Hypothalamus (tissue), 51 donors: ENCODE results near the gene ASTN2.

ENCODE experiments used
- DNase-seq, 51 donors: peaks; one replicate each; lab custom pipeline; 2025; lab: John Stamatoyannopoulos, UW

Gene ASTN2

DNA sequence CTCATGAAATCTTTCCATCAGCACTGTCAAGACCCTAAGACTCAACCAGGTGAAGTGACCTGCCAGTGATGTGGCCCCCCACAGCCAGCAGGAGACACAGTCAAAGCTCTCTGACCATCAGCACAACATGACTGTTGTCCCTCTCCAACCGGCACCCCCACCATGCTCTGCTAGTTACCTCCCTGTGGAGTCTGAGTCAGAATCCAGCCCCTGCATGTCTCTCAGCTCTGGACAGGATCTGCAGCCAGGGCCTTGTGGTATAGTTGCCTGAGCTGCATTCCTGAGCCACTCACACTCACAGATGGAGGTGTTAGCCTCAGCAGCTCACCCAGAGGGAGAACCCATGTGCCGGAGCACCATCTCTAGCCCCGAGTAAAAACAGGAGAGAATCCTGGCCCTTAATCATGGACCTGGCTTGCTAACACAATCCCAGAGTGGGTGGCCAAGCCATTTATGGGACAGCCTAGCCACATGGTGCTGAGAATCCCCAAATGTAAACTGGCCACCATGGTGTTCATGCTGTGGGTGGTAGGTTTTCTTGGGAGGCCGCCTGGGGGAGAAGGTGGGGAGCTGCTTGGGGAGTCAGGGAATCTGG is 1023.5 kb downstream of the ASTN2 start:
- DNase-seq, result no peak

GRCh38 chr9:116390303-116391228 is 1024.3 kb downstream of the ASTN2 start:
- DNase-seq, result no peak

DNA sequence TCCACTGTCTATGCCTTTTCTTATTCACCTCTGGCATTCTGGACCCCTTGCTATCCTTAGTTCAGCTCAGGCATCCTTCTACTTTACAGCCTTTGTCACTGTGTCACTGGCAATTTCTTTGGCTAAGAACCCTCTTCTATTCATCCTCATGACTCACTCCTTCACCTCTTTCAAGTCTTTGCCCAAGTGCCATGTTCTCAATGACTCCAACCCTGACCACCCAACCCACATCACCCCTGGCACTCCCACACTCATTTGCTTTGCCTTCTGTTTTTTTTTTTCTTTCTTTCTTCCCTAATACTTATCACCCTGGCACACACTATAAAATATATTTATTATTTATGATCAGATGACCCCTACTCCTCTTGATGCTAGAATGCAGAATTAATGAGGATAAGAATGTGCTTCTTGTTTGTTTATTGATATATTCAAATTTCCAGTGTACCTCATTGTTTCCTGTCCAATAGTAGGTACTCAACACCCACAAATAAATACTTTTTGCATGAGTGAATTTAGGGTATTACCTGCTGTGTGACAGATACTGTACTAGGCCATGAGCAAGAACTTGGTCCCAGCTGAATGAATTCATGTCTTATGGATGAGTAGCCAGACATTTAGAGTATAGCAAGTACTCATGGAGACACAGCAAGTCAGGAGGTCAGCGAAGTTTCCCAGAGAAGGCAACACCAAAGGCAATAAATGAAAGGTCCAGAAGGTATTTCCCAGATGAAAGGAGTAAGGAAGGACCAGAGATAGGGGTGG is 1025.1 kb downstream of the ASTN2 start:
- no peak for DNase-seq

DNA sequence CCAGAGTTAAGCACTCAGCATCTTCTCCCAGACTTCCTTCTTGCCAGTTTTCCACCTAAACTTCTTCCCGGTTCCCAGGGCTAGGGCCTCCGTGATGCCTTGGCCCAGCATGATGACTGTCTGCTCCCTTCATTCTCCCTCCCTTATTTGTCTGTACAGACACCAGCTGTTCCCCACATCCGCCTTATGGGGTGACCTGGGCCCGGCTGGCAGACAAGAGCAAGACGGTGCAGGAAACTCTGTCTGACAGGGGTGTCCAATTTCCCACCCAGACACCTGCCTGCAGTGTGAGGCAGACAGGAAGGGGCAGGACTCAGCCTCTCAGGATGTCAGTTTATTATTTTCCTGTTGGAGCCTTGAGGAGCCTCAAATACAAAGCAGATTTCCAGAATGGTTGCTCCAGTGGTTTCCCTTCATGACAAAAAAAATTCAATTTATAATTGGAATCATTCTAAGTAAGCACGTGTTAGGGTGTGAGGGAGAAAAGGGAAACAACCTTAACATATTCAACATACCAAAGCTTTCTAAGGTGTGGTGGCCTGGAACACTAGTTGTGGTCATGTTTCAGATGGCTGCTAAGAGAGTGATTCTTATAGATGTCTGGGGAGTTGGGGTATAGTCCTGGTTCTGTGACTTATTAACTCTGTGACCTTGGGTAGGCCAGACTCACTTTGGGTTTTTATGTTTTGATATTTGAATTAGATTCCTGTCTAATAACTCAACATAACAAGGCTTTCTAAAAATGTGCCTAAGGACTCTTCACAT is 1026.7 kb downstream of the ASTN2 start:
- no peak for DNase-seq

DNA sequence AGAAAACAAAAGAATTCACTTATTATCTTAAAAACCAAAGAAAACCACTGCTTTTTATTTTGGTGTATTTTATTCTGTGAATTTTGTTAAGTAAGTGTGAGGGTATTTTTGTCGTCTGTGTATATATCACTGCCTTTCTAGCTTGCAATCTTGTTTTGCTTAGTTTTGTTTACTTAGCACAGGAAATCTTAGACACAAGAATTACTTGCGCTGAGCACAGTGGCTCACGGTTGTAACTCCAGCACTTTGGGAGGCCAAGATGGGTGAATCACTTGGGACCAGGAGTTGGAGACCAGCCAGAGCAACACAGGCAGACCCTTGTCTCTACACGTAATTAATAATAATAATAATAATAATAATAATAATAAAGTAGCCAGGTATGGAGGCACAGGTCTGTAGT is 1030.9 kb downstream of the ASTN2 start:
- no peak for DNase-seq

DNA sequence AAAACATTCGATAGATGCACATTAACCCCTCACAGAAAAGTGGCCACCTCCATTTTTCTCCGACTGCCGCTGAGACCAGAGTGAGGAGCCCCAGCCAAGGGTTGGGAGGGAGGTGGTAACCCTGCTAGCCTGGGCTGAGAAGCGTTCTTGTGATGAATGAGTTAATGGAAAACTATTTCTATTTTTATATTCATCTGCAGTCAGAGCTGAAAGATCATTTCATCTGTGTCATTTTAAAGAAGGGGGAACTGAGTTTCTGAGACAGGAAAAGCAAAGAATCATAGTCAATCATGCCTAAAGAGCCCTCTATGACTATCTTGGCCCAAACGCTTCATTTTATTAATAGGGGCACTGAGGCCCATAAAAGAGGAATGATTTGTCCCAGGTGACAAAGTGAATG is 1031.7 kb downstream of the ASTN2 start:
- DNase-seq, result no peak

GRCh38 chr9:116382053-116382452 is 1032.8 kb downstream of the ASTN2 start:
- no peak for DNase-seq

- DNase-seq, result no peak
Observed at GRCh38 chr9:116381350-116381749, 1033.5 kb downstream of the ASTN2 start.

- DNase-seq, result no peak
Observed at GRCh38 chr9:116380496-116380995, 1034.3 kb downstream of the ASTN2 start.

DNA sequence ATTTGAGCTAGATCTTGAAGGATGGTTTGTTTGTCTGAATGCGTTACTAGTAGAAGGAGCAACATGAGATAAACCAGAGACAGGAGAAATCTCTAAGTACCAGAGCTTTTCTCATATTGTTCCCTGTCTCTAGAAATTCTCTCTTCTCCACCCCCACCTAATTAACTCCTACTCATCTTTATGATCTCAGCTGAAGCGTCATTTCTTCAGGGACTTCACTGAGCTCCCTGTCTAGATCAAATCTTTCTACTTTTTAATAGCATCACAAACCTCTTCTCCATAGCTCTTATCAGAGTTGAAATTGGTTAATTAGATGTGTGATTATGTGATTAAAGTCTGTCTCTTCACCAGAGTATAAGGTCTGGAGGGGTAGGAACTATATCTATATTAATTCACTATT is 1035.0 kb downstream of the ASTN2 start:
- no peak for DNase-seq

DNA sequence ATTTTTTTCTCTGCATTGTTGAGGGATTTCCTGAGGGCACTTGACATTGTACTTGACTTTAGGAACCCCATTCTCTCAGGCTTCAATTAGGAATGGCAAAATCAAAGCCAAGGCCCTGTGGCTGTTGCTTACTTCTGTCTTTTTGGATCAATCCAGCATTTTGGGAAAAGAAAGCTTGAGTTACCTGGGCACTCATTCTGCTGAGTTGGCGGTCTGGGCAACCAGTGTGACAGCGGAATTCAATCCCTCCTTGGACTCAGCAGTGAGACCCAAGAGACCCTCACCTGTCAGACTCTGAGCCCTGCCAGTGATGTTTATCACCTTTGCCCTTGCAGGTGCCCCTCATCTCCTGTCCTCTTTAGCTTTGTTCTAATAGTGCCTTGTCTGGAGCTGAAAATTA is 1036.0 kb downstream of the ASTN2 start:
- no peak for DNase-seq

DNA sequence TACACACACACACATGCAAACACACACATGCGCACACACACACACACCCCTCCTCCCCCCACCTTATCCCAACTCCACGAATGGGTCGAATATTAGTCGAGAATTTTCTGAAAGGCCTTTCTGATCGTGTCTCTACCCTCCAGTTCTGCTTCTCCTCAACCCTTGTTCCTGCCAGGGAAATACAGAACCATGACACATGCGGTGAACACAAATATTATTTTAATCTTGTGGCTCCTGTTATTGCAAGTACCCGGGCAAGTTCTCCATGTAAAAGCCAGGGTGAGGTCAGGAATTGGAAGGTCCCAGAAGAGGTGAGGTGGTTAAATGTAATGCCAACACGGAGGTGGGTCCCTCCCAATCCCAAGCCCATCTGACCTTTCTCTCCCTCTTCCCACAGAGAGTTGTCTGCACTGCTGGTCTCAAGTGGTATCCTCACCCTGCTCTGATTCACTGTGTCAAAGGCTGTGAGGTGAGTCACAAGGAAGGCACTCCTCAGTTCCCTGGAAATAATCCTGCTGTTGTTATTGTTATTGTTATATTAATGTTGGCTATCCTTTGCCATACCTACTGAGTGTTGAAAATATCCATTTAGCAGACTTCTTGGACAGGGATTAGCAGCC is 1037.6 kb downstream of the ASTN2 start:
- no peak for DNase-seq
